Measurements from ENCODE around the gene GTF3C5.

Gene GTF3C5

DNA sequence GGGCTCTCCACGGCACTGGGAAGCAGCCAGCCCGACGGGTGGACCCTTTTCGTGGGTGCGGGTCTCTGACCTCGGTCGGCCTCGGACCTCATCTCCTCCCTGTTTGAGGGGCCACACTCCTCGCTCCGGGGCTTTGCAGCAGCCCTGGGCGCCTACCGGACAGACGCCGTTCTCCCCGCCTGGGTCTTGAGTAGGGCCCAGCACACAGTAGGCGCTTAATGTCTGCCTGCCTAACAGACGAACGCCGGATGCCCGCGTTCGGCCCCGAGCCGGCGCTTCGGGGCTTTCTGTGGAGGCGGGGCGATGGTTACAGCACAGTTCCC lies 842 bp upstream of the GTF3C5 start:
- no peak for TF ChIP-seq BACH2 (CRISPR knock-in tag; IDR thresholded peaks at IDR 0.05; ENCODE audit: borderline replicate concordance)
- TF ChIP-seq, protein P1, sequence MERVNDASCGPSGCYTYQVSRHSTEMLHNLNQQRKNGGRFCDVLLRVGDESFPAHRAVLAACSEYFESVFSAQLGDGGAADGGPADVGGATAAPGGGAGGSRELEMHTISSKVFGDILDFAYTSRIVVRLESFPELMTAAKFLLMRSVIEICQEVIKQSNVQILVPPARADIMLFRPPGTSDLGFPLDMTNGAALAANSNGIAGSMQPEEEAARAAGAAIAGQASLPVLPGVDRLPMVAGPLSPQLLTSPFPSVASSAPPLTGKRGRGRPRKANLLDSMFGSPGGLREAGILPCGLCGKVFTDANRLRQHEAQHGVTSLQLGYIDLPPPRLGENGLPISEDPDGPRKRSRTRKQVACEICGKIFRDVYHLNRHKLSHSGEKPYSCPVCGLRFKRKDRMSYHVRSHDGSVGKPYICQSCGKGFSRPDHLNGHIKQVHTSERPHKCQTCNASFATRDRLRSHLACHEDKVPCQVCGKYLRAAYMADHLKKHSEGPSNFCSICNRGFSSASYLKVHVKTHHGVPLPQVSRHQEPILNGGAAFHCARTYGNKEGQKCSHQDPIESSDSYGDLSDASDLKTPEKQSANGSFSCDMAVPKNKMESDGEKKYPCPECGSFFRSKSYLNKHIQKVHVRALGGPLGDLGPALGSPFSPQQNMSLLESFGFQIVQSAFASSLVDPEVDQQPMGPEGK (CRISPR knock-in tag; IDR thresholded peaks at IDR 0.05; ENCODE audit: borderline replicate concordance): no peak
- TF ChIP-seq, protein P2, sequence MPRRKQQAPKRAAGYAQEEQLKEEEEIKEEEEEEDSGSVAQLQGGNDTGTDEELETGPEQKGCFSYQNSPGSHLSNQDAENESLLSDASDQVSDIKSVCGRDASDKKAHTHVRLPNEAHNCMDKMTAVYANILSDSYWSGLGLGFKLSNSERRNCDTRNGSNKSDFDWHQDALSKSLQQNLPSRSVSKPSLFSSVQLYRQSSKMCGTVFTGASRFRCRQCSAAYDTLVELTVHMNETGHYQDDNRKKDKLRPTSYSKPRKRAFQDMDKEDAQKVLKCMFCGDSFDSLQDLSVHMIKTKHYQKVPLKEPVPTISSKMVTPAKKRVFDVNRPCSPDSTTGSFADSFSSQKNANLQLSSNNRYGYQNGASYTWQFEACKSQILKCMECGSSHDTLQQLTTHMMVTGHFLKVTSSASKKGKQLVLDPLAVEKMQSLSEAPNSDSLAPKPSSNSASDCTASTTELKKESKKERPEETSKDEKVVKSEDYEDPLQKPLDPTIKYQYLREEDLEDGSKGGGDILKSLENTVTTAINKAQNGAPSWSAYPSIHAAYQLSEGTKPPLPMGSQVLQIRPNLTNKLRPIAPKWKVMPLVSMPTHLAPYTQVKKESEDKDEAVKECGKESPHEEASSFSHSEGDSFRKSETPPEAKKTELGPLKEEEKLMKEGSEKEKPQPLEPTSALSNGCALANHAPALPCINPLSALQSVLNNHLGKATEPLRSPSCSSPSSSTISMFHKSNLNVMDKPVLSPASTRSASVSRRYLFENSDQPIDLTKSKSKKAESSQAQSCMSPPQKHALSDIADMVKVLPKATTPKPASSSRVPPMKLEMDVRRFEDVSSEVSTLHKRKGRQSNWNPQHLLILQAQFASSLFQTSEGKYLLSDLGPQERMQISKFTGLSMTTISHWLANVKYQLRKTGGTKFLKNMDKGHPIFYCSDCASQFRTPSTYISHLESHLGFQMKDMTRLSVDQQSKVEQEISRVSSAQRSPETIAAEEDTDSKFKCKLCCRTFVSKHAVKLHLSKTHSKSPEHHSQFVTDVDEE (CRISPR knock-in tag; IDR thresholded peaks at IDR 0.05): no peak
- no peak for TF ChIP-seq TOX (CRISPR knock-in tag; IDR thresholded peaks at IDR 0.05; ENCODE audit: borderline replicate concordance)
- TF ChIP-seq OSR1 (CRISPR knock-in tag; IDR thresholded peaks at IDR 0.05): no peak
- TF ChIP-seq ESRRG (CRISPR knock-in tag; IDR thresholded peaks at IDR 0.05): no peak
- TF ChIP-seq ZNF565 (CRISPR knock-in tag; conservative IDR thresholded peaks at IDR 0.05; ENCODE audit: low read depth): no peak
- no peak for TF ChIP-seq ZFP3 (CRISPR knock-in tag; IDR thresholded peaks at IDR 0.05)
- TF ChIP-seq GLIS3 (CRISPR knock-in tag; IDR thresholded peaks at IDR 0.05): no peak
- TF ChIP-seq, protein P3, sequence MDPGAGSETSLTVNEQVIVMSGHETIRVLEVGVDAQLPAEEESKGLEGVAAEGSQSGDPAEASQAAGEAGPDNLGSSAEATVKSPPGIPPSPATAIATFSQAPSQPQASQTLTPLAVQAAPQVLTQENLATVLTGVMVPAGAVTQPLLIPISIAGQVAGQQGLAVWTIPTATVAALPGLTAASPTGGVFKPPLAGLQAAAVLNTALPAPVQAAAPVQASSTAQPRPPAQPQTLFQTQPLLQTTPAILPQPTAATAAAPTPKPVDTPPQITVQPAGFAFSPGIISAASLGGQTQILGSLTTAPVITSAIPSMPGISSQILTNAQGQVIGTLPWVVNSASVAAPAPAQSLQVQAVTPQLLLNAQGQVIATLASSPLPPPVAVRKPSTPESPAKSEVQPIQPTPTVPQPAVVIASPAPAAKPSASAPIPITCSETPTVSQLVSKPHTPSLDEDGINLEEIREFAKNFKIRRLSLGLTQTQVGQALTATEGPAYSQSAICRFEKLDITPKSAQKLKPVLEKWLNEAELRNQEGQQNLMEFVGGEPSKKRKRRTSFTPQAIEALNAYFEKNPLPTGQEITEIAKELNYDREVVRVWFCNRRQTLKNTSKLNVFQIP (CRISPR knock-in tag; IDR thresholded peaks at IDR 0.05; ENCODE audit: borderline replicate concordance, low read depth): no peak
- TF ChIP-seq ARNTL (CRISPR knock-in tag; IDR thresholded peaks at IDR 0.05; ENCODE audit: borderline replicate concordance, low read depth): no peak
- no peak for TF ChIP-seq TCF4 (CRISPR knock-in tag; IDR thresholded peaks at IDR 0.05; ENCODE audit: borderline replicate concordance)
- TF ChIP-seq RARB (CRISPR knock-in tag; IDR thresholded peaks at IDR 0.05): no peak
- no peak for TF ChIP-seq ZNF70 (CRISPR knock-in tag; IDR thresholded peaks at IDR 0.05)
- no peak; the same call in 2 of the 3 replicates for ATAC-seq

DNA sequence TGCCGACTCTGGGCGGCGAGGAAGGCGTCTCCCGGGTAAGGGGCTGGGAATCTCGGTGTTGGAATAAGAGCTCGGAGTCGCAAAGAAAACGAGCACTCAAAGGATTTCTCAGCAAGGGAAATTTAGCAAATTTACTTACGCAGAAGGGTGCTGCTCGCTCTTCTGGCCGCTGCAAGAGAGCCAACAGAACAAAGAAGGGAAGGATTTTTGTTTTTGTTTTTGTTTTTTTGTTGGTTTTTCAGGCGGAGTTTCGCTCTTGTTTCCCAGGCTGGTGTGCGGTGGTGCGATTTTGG lies 279 bp downstream of the GTF3C5 start:
- TF ChIP-seq ZFP3 (CRISPR knock-in tag; IDR thresholded peaks at IDR 0.05) (peak; percentile 1; the same call in 1 of the 2 replicates), TCF4 (CRISPR knock-in tag; IDR thresholded peaks at IDR 0.05; ENCODE audit: borderline replicate concordance) (0 out of 2 replicates have a peak, but pooled peaks have one; percentile 2), ARNTL (CRISPR knock-in tag; IDR thresholded peaks at IDR 0.05; ENCODE audit: borderline replicate concordance, low read depth) (no peak), PPARA (CRISPR knock-in tag; IDR thresholded peaks at IDR 0.05; ENCODE audit: borderline replicate concordance) (no peak), ZFP30 (CRISPR knock-in tag; IDR thresholded peaks at IDR 0.05) (no peak)
- TF ChIP-seq, protein P4, sequence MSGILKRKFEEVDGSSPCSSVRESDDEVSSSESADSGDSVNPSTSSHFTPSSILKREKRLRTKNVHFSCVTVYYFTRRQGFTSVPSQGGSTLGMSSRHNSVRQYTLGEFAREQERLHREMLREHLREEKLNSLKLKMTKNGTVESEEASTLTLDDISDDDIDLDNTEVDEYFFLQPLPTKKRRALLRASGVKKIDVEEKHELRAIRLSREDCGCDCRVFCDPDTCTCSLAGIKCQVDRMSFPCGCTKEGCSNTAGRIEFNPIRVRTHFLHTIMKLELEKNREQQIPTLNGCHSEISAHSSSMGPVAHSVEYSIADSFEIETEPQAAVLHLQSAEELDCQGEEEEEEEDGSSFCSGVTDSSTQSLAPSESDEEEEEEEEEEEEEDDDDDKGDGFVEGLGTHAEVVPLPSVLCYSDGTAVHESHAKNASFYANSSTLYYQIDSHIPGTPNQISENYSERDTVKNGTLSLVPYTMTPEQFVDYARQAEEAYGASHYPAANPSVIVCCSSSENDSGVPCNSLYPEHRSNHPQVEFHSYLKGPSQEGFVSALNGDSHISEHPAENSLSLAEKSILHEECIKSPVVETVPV (CRISPR knock-in tag; IDR thresholded peaks at IDR 0.05): no peak
- TF ChIP-seq, protein P2 (CRISPR knock-in tag; IDR thresholded peaks at IDR 0.05): no peak
- peak; percentile 3; the same call in 2 of the 3 replicates for ATAC-seq

DNA sequence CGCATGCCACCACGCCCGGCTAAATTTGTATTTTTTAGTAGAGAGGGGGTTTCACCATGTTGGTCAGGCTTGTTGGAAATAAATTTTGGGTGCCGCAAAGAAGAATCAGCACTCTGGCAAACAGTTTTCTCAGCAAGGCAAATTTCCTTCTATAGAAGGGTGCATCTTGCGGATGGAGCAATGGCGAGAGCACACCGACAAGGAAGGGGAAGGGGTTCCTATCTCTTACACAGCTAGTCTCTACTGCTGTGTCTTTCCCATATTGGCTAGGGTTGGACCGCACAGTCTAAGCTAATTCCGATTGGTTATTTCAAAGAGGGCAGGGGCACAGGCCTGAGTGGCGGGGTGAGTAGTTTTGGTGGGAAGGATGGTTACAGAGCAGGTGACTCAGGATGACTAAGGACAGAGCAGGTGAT lies 707 bp downstream of the GTF3C5 start:
- ATAC-seq: no peak
- TF ChIP-seq OSR1 (CRISPR knock-in tag; IDR thresholded peaks at IDR 0.05) (no peak), CSDC2 (CRISPR knock-in tag; IDR thresholded peaks at IDR 0.05) (no peak), GLIS3 (CRISPR knock-in tag; IDR thresholded peaks at IDR 0.05) (no peak), ZFP3 (CRISPR knock-in tag; IDR thresholded peaks at IDR 0.05) (no peak), SNAI2 (CRISPR knock-in tag; IDR thresholded peaks at IDR 0.05) (no peak), ZFP30 (CRISPR knock-in tag; IDR thresholded peaks at IDR 0.05) (no peak), PPARA (CRISPR knock-in tag; IDR thresholded peaks at IDR 0.05; ENCODE audit: borderline replicate concordance) (no peak), TCF4 (CRISPR knock-in tag; IDR thresholded peaks at IDR 0.05; ENCODE audit: borderline replicate concordance) (no peak), ISL1 (CRISPR knock-in tag; IDR thresholded peaks at IDR 0.05) (no peak), ESRRG (CRISPR knock-in tag; IDR thresholded peaks at IDR 0.05) (no peak), ZNF565 (CRISPR knock-in tag; conservative IDR thresholded peaks at IDR 0.05; ENCODE audit: low read depth) (no peak), ZNF70 (CRISPR knock-in tag; IDR thresholded peaks at IDR 0.05) (no peak), BACH2 (CRISPR knock-in tag; IDR thresholded peaks at IDR 0.05; ENCODE audit: borderline replicate concordance) (no peak), ARNTL (CRISPR knock-in tag; IDR thresholded peaks at IDR 0.05; ENCODE audit: borderline replicate concordance, low read depth) (no peak)
- TF ChIP-seq, protein P2 (CRISPR knock-in tag; IDR thresholded peaks at IDR 0.05): no peak
- TF ChIP-seq, protein P5, sequence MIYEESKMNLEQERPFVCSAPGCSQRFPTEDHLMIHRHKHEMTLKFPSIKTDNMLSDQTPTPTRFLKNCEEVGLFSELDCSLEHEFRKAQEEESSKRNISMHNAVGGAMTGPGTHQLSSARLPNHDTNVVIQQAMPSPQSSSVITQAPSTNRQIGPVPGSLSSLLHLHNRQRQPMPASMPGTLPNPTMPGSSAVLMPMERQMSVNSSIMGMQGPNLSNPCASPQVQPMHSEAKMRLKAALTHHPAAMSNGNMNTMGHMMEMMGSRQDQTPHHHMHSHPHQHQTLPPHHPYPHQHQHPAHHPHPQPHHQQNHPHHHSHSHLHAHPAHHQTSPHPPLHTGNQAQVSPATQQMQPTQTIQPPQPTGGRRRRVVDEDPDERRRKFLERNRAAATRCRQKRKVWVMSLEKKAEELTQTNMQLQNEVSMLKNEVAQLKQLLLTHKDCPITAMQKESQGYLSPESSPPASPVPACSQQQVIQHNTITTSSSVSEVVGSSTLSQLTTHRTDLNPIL (CRISPR knock-in tag; IDR thresholded peaks at IDR 0.05; ENCODE audit: low read depth): no peak

Data from SK-N-SH treated with all-trans-retinoic acid at 6 μM for 48 hours (cell line).